Epidermal melanocyte (primary cell): Measurements from ENCODE around the gene SLC10A3.

Experiments
- DNase-seq: peaks from one replicate; pipeline ENCODE4 v3.0.0; 2011; ENCODE audit warnings: low spot score; ENCODE audit not compliant: insufficient read length

The SLC10A3 gene

GRCh38 chrX:154484255-154485149 is 5.9 kb downstream of the SLC10A3 start:
- DNase-seq, result no peak

GRCh38 chrX:154483325-154483724 is 7.1 kb downstream of the SLC10A3 start:
- no peak for DNase-seq

- DNase-seq, result no peak
These were observed 7.6 kb downstream of the SLC10A3 start for GRCh38 chrX:154482786-154483185.

- DNase-seq, result no peak
These were observed 8.4 kb downstream of the SLC10A3 start for GRCh38 chrX:154481911-154482601.

- DNase-seq, result no peak
These were observed 9.2 kb downstream of the SLC10A3 start for GRCh38 chrX:154481195-154481594.

- DNase-seq, result peak; percentile 72
These were observed 11.5 kb downstream of the SLC10A3 start, which contains the start of gene LAGE3 for GRCh38 chrX:154478728-154479622. Gene LAGE3 (minus strand): TSS chrX:154479281. CDS start chrX:154478915, 366 bp downstream.

- no peak for DNase-seq
These were observed 12.4 kb downstream of the SLC10A3 start for GRCh38 chrX:154477891-154478477.

GRCh38 chrX:154476821-154477220 is 13.6 kb downstream of the SLC10A3 start:
- no peak for DNase-seq

GRCh38 chrX:154473683-154474082 is 16.7 kb downstream of the SLC10A3 start:
- DNase-seq, result no peak

GRCh38 chrX:154472685-154473632 is 17.5 kb downstream of the SLC10A3 start:
- no peak for DNase-seq

- DNase-seq, result no peak
These were observed 18.4 kb downstream of the SLC10A3 start for GRCh38 chrX:154471839-154472684.

GRCh38 chrX:154470914-154471568 is 19.4 kb downstream of the SLC10A3 start:
- no peak for DNase-seq

- no peak for DNase-seq
These were observed 20.0 kb downstream of the SLC10A3 start for GRCh38 chrX:154470434-154470833.

- no peak for DNase-seq
These were observed 20.5 kb downstream of the SLC10A3 start for GRCh38 chrX:154469880-154470279.

GRCh38 chrX:154469114-154469513 is 21.3 kb downstream of the SLC10A3 start:
- no peak for DNase-seq

GRCh38 chrX:154468217-154468616 is 22.2 kb downstream of the SLC10A3 start:
- DNase-seq, result no peak

GRCh38 chrX:154467556-154467955 is 22.9 kb downstream of the SLC10A3 start:
- DNase-seq, result no peak

- DNase-seq, result no peak
These were observed 23.5 kb downstream of the SLC10A3 start for GRCh38 chrX:154466907-154467306.
